Endodermal cell (in vitro differentiated cells): ENCODE measurements around the gene MTA1. TPM values are rescaled to one million over a fixed set of nuclear protein-coding genes. Genes with fewer than 3 reads are reported as not detected.

Experiments used
- DNase-seq: peaks from one replicate; pipeline ENCODE4 v3.0.0-alpha.2; 2017
- H3K27ac ChIP-seq: 2 replicates; pipeline ENCODE4 v1.5.1; 2013; ENCODE audit warnings: mild to moderate bottlenecking, low read depth, low read length, moderate library complexity
- H3K27me3 ChIP-seq: 2 replicates; pipeline ENCODE4 v1.6.1; 2013; ENCODE audit warnings: mild to moderate bottlenecking, low read length, moderate library complexity; ENCODE audit not compliant: insufficient read depth, control insufficient read depth, poor library complexity, severe bottlenecking
- H3K36me3 ChIP-seq: 2 replicates; pipeline ENCODE4 v1.7.0; 2013; ENCODE audit warnings: mild to moderate bottlenecking, low read length, moderate library complexity; ENCODE audit not compliant: control insufficient read depth, insufficient read depth
- H3K4me1 ChIP-seq: one replicate; pipeline ENCODE4 v1.7.0; 2013; ENCODE audit warnings: low read length; ENCODE audit not compliant: control insufficient read depth, insufficient read depth
- H3K4me3 ChIP-seq: 2 replicates; pipeline ENCODE4 v1.5.1; 2013; ENCODE audit warnings: mild to moderate bottlenecking, low read length, moderate library complexity
- H3K9ac ChIP-seq: 2 replicates; pipeline ENCODE4 v1.6.1; 2013; ENCODE audit warnings: mild to moderate bottlenecking, low read length, moderate library complexity; ENCODE audit not compliant: poor library complexity, severe bottlenecking; ENCODE audit errors: extremely low read depth
- H3K9me3 ChIP-seq: 2 replicates; pipeline ENCODE4 v1.6.1; 2013; ENCODE audit warnings: mild to moderate bottlenecking, low read length, moderate library complexity; ENCODE audit not compliant: control insufficient read depth
- H3K27ac Mint-ChIP-seq: 2 replicates; pipeline ENCODE4 v1.8.0; 2020; ENCODE audit warnings: mixed read lengths
- H3K27me3 Mint-ChIP-seq: 2 replicates; pipeline ENCODE4 v1.8.0; 2021; ENCODE audit warnings: mild to moderate bottlenecking, mixed read lengths; ENCODE audit not compliant: insufficient read depth
- H3K36me3 Mint-ChIP-seq: 2 replicates; pipeline ENCODE4 v1.8.0; 2020; ENCODE audit warnings: low read depth, mixed read lengths
- H3K4me1 Mint-ChIP-seq: 2 replicates; pipeline ENCODE4 v1.8.0; 2020; ENCODE audit warnings: mixed read lengths
- H3K4me3 Mint-ChIP-seq: 2 replicates; pipeline ENCODE4 v1.8.0; 2020; ENCODE audit warnings: mild to moderate bottlenecking, moderate library complexity, mixed read lengths
- H3K9me3 Mint-ChIP-seq: 2 replicates; pipeline ENCODE4 v1.8.0; 2020; ENCODE audit warnings: mild to moderate bottlenecking, mixed read lengths
- CTCF ChIP-seq: fragments of 200-600 bp; sonication (generic); conservative IDR thresholded peaks from 2 replicates; pipeline ENCODE4 v1.5.0; 2021; ENCODE audit warnings: antibody characterized with exemption, mild to moderate bottlenecking
- WGBS, 2 experiments: methylation state at CpG; one replicate each; pipeline versions ENCODE4 v1.1.5 to v1.1.7; 2013; ENCODE audit warnings: missing lambda C conversion rate in 2 of 2, mixed read lengths in 1 of 2; ENCODE audit not compliant: insufficient coverage in 1 of 2, insufficient read length in 1 of 2; 5-methylcytosine and 5-hydroxymethylcytosine counted together
- total RNA-seq, 2 donors: library from RNA; stranded (reverse); fragmentation: NEBNext Ultra II Directional in 1 of 2; extraction: Animal tissue kit (Norgen Biotek cat#: 25700) in 1 of 2; gene quantifications; 2 replicates in 1 of 2; 3 replicates in 1 of 2; pipeline ENCODE4 v1.2.1, GENCODE V29; 2021

MTA1 gene
- total RNA-seq, 2 donors from 2014 or later: 245 to 246 TPM

GRCh38 chr14:105491366-105491973 lies 71.8 kb downstream of the MTA1 start:
- peak overlapping the region; percentile 64 for H3K4me3 Mint-ChIP-seq
- Histone ChIP-seq H3K4me3 (peak overlapping the region; percentile 81), H3K4me1 (peaks cover 1% of the 10 kb centered on the region), H3K36me3 (no peaks in the 10 kb centered on the region), H3K27ac (peak overlapping the region; percentile 87), H3K9me3 (no peaks in the 10 kb centered on the region), H3K27me3 (peaks cover 17% of the 10 kb centered on the region), H3K9ac (peak overlapping the region; percentile 59)
- WGBS, 2 experiments: 3 to 6% methylated on average over 25 to 53 of the region's 53 CpGs
- no peak for TF ChIP-seq CTCF
- peaks cover 24% of the 10 kb centered on the region for H3K27me3 Mint-ChIP-seq
- peaks cover 4% of the 10 kb centered on the region for H3K4me1 Mint-ChIP-seq
- H3K9me3 Mint-ChIP-seq: peaks cover 3% of the 10 kb centered on the region
- peak overlapping the region; percentile 79 for H3K27ac Mint-ChIP-seq
- H3K36me3 Mint-ChIP-seq: no peaks in the 10 kb centered on the region
- peak; percentile 97 for DNase-seq

- H3K4me3 ChIP-seq: peak overlapping the region; percentile 81
- no peaks in the 10 kb centered on the region for H3K4me1 ChIP-seq
- Mint-ChIP-seq H3K9me3 (peaks cover 3% of the 10 kb centered on the region), H3K4me3 (peak overlapping the region; percentile 64), H3K27ac (peak overlapping the region; percentile 79), H3K4me1 (peaks cover 4% of the 10 kb centered on the region), H3K27me3 (peaks cover 19% of the 10 kb centered on the region), H3K36me3 (no peaks in the 10 kb centered on the region)
- peaks cover 9% of the 10 kb centered on the region for H3K27me3 ChIP-seq
- H3K9me3 ChIP-seq: no peaks in the 10 kb centered on the region
- no peak for TF ChIP-seq CTCF
- WGBS, 2 experiments: 94 to 95% methylated on average over 13 to 24 of the region's 24 CpGs
- DNase-seq: peak; percentile 35
- H3K36me3 ChIP-seq: no peaks in the 10 kb centered on the region
- H3K27ac ChIP-seq: no peak overlapping the region
- H3K9ac ChIP-seq: no peak overlapping the region
These were observed 72.7 kb downstream of the MTA1 start for GRCh38 chr14:105492031-105492970.

GRCh38 chr14:105492971-105493871 lies 73.6 kb downstream of the MTA1 start:
- Histone ChIP-seq H3K27ac (no peak overlapping the region), H3K36me3 (no peaks in the 10 kb centered on the region), H3K9me3 (no peaks in the 10 kb centered on the region), H3K27me3 (no peaks in the 10 kb centered on the region), H3K4me3 (no peak overlapping the region), H3K4me1 (no peaks in the 10 kb centered on the region), H3K9ac (no peak overlapping the region)
- Mint-ChIP-seq H3K27me3 (peaks cover 11% of the 10 kb centered on the region), H3K27ac (no peak overlapping the region), H3K4me1 (peaks cover 4% of the 10 kb centered on the region), H3K4me3 (no peak overlapping the region), H3K9me3 (peaks cover 3% of the 10 kb centered on the region), H3K36me3 (no peaks in the 10 kb centered on the region)
- TF ChIP-seq CTCF: peak; percentile 21
- 89 to 91% methylated on average over 15 to 20 of the region's 20 CpGs for WGBS, 2 experiments
- peak; percentile 44 for DNase-seq
